Activated CD4-positive, alpha-beta T cell treated with anti-CD3 and anti-CD28 coated beads, Interleukin-2, amount 10 ng/mL, durations not matched to agents 24 days and 14 days (primary cell): ENCODE data around the gene TRPM6. TPM values are rescaled to one million over a fixed set of nuclear protein-coding genes. Genes with fewer than 3 reads are reported as not detected.

ENCODE experiments used
- DNase-seq: peaks from one replicate; pipeline ENCODE4 v3.0.0; 2022
- H3K27ac Mint-ChIP-seq: one replicate; pipeline ENCODE4 v1.8.0; 2022; ENCODE audit warnings: mild to moderate bottlenecking, mixed read lengths
- H3K27me3 Mint-ChIP-seq: one replicate; pipeline ENCODE4 v1.8.0; 2022; ENCODE audit warnings: mixed read lengths
- H3K36me3 Mint-ChIP-seq: one replicate; pipeline ENCODE4 v1.8.0; 2022; ENCODE audit warnings: low read depth, mild to moderate bottlenecking, mixed read lengths
- H3K4me1 Mint-ChIP-seq: one replicate; pipeline ENCODE4 v1.8.0; 2021; ENCODE audit warnings: mixed read lengths
- H3K4me3 Mint-ChIP-seq: one replicate; pipeline ENCODE4 v1.8.0; 2022; ENCODE audit warnings: mild to moderate bottlenecking, moderate library complexity, mixed read lengths
- H3K9me3 Mint-ChIP-seq: one replicate; pipeline ENCODE4 v1.8.0; 2021; ENCODE audit warnings: mixed read lengths
- intact Hi-C: fragments of 100-400 bp; cut with micrococcal nuclease; formaldehyde crosslinking; loops from one replicate; pipeline ENCODE4 v1.15.1; 2023
- total RNA-seq: library from RNA; stranded (reverse); gene quantifications from 2 replicates; pipeline ENCODE4 v1.2.3, GENCODE V29; 2022

The TRPM6 gene
- total RNA-seq, 1 donor from 2014 or later, result 0.05 TPM

- intact Hi-C loops, result loop anchor here (10.0 kb wide), 1 partner anchor 174 kb away; no protein-coding TSS in a partner anchor
- no peaks in the 10 kb centered on the region for H3K9me3 Mint-ChIP-seq
Measured at GRCh38 chr9:74748966-74749365, 138.8 kb downstream of the TRPM6 start.

GRCh38 chr9:74742792-74743730 is 144.7 kb downstream of the TRPM6 start:
- Mint-ChIP-seq H3K9me3 (no peaks in the 10 kb centered on the region), H3K27me3 (peaks cover 25% of the 10 kb centered on the region), H3K36me3 (no peaks in the 10 kb centered on the region), H3K27ac (no peak overlapping the region), H3K4me1 (no peaks in the 10 kb centered on the region), H3K4me3 (no peak overlapping the region)
- peak; percentile 59 for DNase-seq
- intact Hi-C loops, result loop anchor here (10.0 kb wide), 1 partner anchor 168 kb away; no protein-coding TSS in a partner anchor

More at GRCh38 chr9:74748966-74749365, 138.8 kb downstream of the TRPM6 start:
- Mint-ChIP-seq H3K36me3 (no peaks in the 10 kb centered on the region), H3K27me3 (peaks cover 19% of the 10 kb centered on the region), H3K27ac (no peak overlapping the region), H3K4me1 (no peaks in the 10 kb centered on the region), H3K4me3 (no peak overlapping the region)
- no peak for DNase-seq

- no peaks in the 10 kb centered on the region for H3K9me3 Mint-ChIP-seq
- H3K27ac Mint-ChIP-seq, result no peak overlapping the region
- H3K27me3 Mint-ChIP-seq, result peaks cover 25% of the 10 kb centered on the region
- no peak for DNase-seq
- H3K4me1 Mint-ChIP-seq, result no peaks in the 10 kb centered on the region
- no peak overlapping the region for H3K4me3 Mint-ChIP-seq
- intact Hi-C loops, result loop anchor here (10.0 kb wide), 1 partner anchor 167 kb away; no protein-coding TSS in a partner anchor
- H3K36me3 Mint-ChIP-seq, result no peaks in the 10 kb centered on the region
Measured at GRCh38 chr9:74742191-74742790, 145.4 kb downstream of the TRPM6 start.

GRCh38 chr9:74736646-74737045 is 151.1 kb downstream of the TRPM6 start:
- no peaks in the 10 kb centered on the region for H3K36me3 Mint-ChIP-seq
- DNase-seq, result no peak

GRCh38 chr9:74735761-74736160 is 152.0 kb downstream of the TRPM6 start:
- peaks cover 4% of the 10 kb centered on the region for H3K4me1 Mint-ChIP-seq
- intact Hi-C loops, result no loop called here
- no peak for DNase-seq
- H3K36me3 Mint-ChIP-seq, result no peaks in the 10 kb centered on the region
- peak overlapping the region; percentile 49 for H3K4me3 Mint-ChIP-seq
- H3K27me3 Mint-ChIP-seq, result peaks cover 3% of the 10 kb centered on the region
- no peaks in the 10 kb centered on the region for H3K9me3 Mint-ChIP-seq
- H3K27ac Mint-ChIP-seq, result no peak overlapping the region

More at GRCh38 chr9:74736646-74737045, 151.1 kb downstream of the TRPM6 start:
- Mint-ChIP-seq H3K27ac (no peak overlapping the region), H3K4me1 (peaks cover 4% of the 10 kb centered on the region), H3K27me3 (peaks cover 5% of the 10 kb centered on the region), H3K4me3 (no peak overlapping the region), H3K9me3 (no peaks in the 10 kb centered on the region)
- intact Hi-C loops, result no loop called here

DNA sequence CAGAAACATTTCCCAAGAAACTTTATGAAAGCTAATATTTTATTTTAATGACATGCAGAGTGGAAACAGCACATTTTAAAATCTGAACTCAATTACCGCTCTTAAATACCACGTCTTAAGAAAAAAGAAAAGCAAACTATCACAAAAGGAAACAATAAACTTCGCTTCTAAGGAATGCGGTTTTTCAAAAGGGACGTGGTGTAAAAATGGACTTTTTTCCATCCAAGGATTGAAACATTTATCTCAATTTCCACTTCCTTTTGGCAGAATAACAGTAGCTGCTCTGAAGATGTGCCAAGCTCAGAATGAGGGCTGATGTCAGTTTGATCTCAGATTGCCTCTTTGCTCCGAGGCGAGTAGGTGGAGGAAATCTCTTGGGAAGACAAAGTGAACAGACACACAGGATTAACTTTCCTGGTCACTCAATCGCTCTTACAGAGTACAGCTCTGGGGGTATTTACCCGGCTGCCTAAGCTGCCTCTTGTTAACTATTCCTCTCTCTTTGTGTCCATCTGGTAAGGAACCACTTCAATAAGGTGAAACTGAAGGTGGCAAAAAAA is 158.5 kb downstream of the TRPM6 start:
- Mint-ChIP-seq H3K36me3 (no peaks in the 10 kb centered on the region), H3K27ac (no peak overlapping the region), H3K27me3 (peaks cover 3% of the 10 kb centered on the region), H3K9me3 (no peaks in the 10 kb centered on the region), H3K4me3 (no peak overlapping the region), H3K4me1 (no peaks in the 10 kb centered on the region)
- no peak for DNase-seq
- intact Hi-C loops, result no loop called here

DNA sequence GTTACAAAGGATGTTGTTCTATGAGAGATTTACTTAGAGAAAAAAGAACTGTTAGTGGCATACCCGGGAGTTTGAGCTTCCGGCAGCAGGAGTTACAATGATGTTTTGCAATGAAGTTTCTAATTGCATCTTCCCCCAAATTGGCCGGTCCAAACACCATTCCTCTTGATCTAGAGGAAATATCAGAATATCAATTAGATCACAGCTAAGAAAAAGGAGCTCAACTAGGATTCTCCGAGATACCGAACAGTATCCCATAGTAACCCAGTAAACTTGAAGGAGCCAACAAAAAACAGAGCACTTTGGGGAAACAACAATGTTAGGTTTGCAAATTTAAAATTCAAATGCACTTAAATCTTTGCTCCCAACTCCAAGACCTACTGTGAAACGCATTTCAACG is 159.5 kb downstream of the TRPM6 start:
- intact Hi-C loops, result no loop called here
- H3K27me3 Mint-ChIP-seq, result peaks cover 3% of the 10 kb centered on the region
- H3K36me3 Mint-ChIP-seq, result no peaks in the 10 kb centered on the region
- DNase-seq, result no peak
- H3K4me3 Mint-ChIP-seq, result no peak overlapping the region
- no peaks in the 10 kb centered on the region for H3K9me3 Mint-ChIP-seq
- H3K27ac Mint-ChIP-seq, result no peak overlapping the region
- H3K4me1 Mint-ChIP-seq, result no peaks in the 10 kb centered on the region

DNA sequence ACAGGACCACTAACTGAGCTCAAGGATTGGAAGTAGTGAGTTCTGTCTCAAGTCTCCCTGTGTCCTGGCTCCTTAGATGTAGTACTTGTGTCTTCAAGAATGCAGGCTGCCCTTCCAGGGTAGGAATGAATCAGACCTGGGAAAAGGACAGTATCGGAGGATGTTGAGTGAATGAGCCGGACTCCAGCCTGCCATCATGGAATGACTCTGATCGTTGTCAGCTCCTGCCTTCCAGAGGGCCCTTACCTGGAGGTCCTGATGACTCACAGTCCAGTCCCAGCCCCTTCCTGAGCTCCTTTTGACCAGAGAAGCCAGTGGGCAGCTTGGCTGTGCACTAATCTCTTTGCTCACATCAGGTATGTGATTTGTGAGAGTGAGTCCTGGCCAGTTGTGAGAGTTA is 161.1 kb downstream of the TRPM6 start:
- intact Hi-C loops, result no loop called here
- peaks cover 3% of the 10 kb centered on the region for H3K27me3 Mint-ChIP-seq
- no peaks in the 10 kb centered on the region for H3K9me3 Mint-ChIP-seq
- H3K4me3 Mint-ChIP-seq, result no peak overlapping the region
- H3K27ac Mint-ChIP-seq, result no peak overlapping the region
- no peak for DNase-seq
- no peaks in the 10 kb centered on the region for H3K36me3 Mint-ChIP-seq
- no peaks in the 10 kb centered on the region for H3K4me1 Mint-ChIP-seq

DNA sequence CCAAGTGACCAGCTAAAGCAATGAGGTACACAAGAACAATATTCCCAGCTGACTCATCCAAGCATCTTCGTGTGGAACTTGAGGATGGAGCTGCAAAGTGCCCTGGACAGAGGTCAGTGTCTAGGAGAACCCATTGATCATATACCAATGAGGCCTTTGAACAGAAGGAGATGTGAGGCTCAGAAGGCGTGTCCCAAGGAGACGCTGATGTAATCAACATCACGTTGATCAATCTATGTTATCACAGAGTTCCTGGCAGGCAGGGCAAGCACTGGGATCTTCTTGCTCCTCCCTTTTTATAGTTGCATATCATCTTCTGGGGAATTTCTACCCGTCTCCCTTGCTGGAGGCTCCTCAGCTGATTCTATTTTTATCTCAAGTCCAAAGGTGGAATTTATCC is 163.4 kb downstream of the TRPM6 start:
- Mint-ChIP-seq H3K9me3 (no peaks in the 10 kb centered on the region), H3K4me3 (no peak overlapping the region), H3K27ac (no peak overlapping the region), H3K27me3 (peaks cover 6% of the 10 kb centered on the region), H3K36me3 (no peaks in the 10 kb centered on the region), H3K4me1 (no peaks in the 10 kb centered on the region)
- DNase-seq, result no peak
- intact Hi-C loops, result no loop called here

- Mint-ChIP-seq H3K27ac (no peak overlapping the region), H3K27me3 (peaks cover 2% of the 10 kb centered on the region), H3K4me3 (no peak overlapping the region), H3K9me3 (no peaks in the 10 kb centered on the region), H3K36me3 (no peaks in the 10 kb centered on the region), H3K4me1 (no peaks in the 10 kb centered on the region)
- intact Hi-C loops, result no loop called here
- DNase-seq, result no peak
Measured at GRCh38 chr9:74721696-74722660, 165.7 kb downstream of the TRPM6 start.

DNA sequence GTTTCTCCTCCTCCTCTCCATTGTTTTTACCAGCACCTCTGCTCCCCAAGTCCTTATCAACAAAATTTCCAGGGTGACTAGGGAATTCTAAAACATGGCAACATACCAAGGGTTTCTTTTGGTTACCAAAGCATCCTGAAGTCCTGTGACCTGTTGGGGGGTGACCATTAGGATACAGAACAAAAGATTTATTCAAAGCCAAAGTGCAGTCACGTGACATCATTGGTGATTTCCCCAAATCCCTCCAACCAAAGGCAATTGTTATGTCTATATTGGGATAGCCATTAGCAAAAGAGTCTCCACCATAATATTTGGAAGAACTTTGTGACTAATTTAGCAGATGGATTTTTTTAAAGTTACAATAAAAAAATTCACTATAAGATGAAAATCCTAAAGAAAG is 168.4 kb downstream of the TRPM6 start:
- Mint-ChIP-seq H3K4me1 (no peaks in the 10 kb centered on the region), H3K27ac (no peak overlapping the region), H3K4me3 (no peak overlapping the region), H3K36me3 (no peaks in the 10 kb centered on the region), H3K27me3 (peaks cover 2% of the 10 kb centered on the region), H3K9me3 (no peaks in the 10 kb centered on the region)
- DNase-seq, result no peak
- intact Hi-C loops, result no loop called here

- Mint-ChIP-seq H3K4me3 (no peak overlapping the region), H3K4me1 (no peaks in the 10 kb centered on the region), H3K9me3 (no peaks in the 10 kb centered on the region), H3K27ac (no peak overlapping the region), H3K36me3 (no peaks in the 10 kb centered on the region), H3K27me3 (peaks cover 2% of the 10 kb centered on the region)
- DNase-seq, result no peak
- intact Hi-C loops, result no loop called here
Measured at GRCh38 chr9:74718709-74719108, 169.0 kb downstream of the TRPM6 start.

DNA sequence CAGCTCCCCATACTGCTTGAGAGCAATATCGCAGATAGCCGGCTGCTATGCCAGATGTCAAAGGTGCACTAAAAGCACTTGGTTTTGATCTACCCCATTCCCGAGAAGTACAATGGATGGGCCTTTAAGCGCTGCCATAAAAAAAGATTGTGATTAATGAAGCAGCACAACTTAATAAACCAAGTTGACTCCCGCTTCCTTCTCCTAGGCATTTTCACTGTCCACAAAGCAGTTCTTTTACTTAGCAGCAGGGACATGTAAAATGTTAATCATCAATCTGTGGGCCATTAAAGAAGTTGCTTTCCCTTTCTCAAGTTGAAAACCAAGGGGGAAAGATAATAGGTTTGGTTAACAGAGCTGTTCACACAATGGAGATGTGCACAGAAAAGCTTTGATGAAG is 176.4 kb downstream of the TRPM6 start:
- no peaks in the 10 kb centered on the region for H3K9me3 Mint-ChIP-seq
- no peaks in the 10 kb centered on the region for H3K36me3 Mint-ChIP-seq
- intact Hi-C loops, result no loop called here
- DNase-seq, result no peak
- no peak overlapping the region for H3K4me3 Mint-ChIP-seq
- H3K27me3 Mint-ChIP-seq, result no peaks in the 10 kb centered on the region
- no peak overlapping the region for H3K27ac Mint-ChIP-seq
- no peaks in the 10 kb centered on the region for H3K4me1 Mint-ChIP-seq
